GM21447 (cell line): ENCODE data around the gene BEX3.
"Not testable (repeated sequence)": the region's sequence is repeated elsewhere in the genome, so short reads cannot be mapped to it uniquely, and the experiment has no call there.

Experiments
- ATAC-seq: cut with Tn5 transposase; IDR thresholded peaks from one replicate; pipeline ENCODE4 v1.9.1; 2021; ENCODE audit not compliant: unreplicated experiment

BEX3 gene

DNA sequence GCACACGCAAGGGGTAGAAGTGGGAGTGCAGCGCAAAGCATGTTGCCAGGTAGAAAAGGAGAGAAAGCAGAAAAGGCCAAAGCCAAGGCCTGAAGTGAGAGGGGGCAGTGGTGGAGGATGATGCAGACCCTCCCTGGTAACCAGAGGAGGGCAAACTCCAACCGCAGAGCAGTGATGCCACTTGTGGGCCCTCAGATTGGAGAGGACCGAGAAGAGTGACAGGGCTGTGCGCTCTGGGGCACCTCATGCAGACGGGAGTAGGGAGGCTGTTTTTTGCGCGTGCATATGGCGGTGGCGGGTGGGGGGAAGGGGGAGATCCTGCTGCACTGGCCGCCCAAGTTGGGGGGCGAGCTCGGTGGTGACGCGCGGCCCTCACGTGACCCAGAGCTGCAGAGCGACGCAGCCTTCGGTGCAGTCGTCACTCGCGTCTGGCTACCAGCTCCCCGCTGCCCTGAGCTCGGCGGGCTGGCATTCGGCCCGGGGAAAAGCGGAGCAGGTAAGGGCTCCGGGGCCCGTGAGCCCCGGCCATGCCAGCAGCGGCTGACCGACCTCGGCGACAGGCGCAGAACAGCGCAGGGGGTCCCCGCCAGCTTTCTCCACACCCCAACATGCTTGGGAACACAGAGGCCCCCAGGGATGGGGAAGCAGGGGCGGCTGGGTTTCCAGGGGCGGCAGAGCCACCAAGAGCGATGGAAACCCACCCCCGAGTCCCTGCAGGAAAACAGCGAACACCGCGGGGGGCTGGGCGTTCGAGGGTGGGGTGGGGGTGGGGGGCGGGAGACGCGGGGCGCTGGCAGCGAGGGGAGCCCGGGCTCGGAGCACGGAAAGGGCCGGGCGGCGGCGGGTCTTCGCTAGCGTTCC lies at the start of gene BEX3:
Gene BEX3, plus strand, starts transcription at position 421 of the 861 bp plus-strand sequence. CDS start 984 bp downstream, outside the sequence.
- ATAC-seq = no peak

GRCh38 chrX:103329991-103330390 lies 46.3 kb upstream of the BEX3 start, which contains the start of gene TCEAL7:
Gene TCEAL7, plus strand, starts transcription at chrX:103330239. Its CDS starts 1,165 bp downstream, at chrX:103331404.
- no peak for ATAC-seq

GRCh38 chrX:103330681-103331288 lies 45.6 kb upstream of the BEX3 start:
- no peak for ATAC-seq

GRCh38 chrX:103338663-103339062 lies 37.7 kb upstream of the BEX3 start:
- no peak for ATAC-seq

- ATAC-seq = peak; percentile 76
These were observed 33.2 kb upstream of the BEX3 start for GRCh38 chrX:103343105-103343504.

DNA sequence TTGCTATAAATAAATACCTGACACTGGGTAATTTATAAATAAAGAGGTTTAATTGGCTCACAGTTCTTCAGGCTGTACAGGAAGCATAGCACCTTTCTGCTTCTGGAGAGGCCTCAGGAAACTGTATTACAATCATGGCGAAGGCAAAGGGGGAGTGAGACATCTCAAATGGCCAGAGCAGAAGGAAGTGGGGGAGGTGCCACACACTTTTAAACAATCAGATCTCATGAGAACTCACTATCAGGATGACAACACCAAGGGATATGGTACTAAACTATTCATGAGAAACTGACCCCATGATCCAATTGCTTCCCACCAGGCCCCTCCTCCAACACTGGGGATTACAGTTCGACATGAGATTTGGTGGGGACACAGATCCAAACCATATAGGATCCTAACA lies 31.7 kb upstream of the BEX3 start:
- ATAC-seq = no peak

DNA sequence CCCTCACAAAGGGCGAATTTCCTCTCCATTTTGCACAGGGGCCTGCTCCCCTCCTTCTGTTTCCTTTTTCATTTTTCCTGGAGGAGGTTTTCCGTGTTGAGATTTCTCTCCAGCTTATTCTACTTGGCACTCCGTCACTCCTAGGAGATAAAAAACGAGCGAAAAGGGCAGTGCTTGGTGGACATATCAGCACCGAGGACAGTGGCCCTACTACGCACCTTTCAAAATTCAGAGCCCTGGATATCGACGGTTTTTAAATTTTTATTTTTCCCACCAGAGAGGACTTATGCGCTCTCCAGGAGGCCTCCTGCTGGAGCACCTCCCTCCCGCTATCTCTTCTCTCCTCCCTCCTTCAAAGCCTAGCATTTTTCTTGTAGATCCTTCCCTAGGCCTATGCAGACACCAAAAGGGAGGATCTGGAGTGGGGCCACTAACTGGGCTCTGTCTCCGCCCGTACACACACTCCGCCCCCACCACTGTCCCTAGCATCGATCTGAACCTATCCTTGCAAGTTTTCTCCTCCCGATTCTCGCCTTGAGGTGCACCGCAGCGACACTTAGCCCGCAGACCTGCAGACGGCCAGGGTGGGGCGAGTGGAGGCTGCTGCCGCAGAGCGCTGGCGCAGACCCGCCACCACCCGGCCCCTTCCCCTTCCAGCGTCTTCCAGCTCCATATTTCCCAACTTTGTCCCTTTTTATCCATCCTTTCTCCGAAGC lies 28.5 kb upstream of the BEX3 start:
- no peak for ATAC-seq

DNA sequence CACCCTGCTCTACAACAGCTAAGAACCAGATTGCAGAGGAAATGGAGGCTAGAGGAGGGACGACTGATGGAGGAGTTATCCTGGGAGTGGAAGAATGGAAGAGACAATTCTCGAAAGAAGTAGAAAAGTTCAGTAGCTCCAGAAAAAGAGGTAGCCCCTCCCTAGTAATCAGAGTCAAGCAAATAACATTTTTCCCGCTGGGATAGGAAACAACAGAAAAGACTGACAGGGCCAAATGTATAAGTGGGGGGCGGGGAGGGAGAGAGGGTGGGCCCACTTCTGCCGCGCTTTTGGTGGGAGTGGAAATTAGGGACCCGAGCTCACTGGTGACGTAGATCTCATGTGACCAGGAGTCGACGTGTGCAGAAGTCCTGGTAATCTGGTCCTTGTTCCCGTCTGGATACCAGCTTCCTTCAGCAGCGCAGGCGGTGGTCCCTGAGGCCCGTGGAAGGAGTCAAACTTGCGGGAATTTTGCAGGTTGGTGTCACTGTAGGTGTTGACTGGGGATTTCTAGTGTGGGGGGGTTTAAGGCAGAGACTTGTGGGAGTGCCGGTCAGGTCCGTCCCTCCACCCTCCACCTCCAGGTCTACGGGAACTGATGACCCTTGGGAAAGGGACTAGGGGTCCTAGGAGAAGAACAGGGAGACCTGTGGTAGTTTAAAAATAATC lies 20.1 kb upstream of the BEX3 start, which contains the start of gene TCEAL9:
Gene TCEAL9, plus strand, starts transcription at position 377 of the 669 bp plus-strand sequence. CDS start 1,179 bp downstream, outside the sequence.
- peak; percentile 61 for ATAC-seq

GRCh38 chrX:103356858-103357257 lies 19.5 kb upstream of the BEX3 start:
- ATAC-seq = no peak

- no peak for ATAC-seq
These were observed 18.5 kb upstream of the BEX3 start for GRCh38 chrX:103357871-103358270.

GRCh38 chrX:103359605-103360004 lies 16.7 kb upstream of the BEX3 start:
- not testable (repeated sequence) for ATAC-seq

DNA sequence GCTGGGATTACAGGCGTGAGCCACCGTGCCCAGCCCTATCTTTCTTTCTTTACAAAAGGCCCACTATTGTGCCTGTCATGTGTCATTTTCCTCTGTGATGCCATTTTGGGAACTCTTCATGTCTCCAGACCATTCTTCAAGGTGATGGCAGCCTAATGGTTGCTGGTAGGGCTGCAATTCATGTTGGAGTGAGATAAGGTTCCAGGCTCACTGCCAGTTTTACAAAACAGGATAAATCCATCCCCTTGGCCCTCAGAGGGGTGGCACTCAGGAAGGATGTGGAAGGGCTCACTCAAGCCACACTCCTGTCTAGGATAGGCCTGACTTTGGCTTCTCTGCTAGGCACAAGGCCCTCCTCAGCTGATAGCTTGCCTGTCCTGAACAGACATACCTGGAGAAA lies 16.2 kb upstream of the BEX3 start:
- ATAC-seq = no peak

- ATAC-seq = no peak
These were observed 15.4 kb upstream of the BEX3 start for GRCh38 chrX:103360916-103361315.

DNA sequence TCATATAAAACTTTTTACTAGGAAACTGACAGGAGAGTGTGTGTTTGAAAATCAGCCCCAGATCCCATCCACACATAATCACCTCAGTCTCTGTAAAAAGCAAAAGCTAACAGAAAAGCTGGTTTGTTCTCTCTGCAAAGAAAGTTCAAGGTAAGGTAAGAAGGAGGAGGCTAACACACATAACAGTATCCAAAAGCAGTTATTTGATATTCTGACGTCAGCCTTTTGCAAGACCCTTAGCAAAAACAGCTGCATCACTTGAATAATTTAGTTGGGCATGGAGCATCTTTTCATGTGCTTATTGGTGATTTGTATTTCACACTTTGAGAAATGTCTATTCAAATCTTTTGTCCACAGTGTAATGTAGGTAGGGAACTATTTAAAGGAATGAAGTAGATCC lies 14.5 kb upstream of the BEX3 start:
- no peak for ATAC-seq

DNA sequence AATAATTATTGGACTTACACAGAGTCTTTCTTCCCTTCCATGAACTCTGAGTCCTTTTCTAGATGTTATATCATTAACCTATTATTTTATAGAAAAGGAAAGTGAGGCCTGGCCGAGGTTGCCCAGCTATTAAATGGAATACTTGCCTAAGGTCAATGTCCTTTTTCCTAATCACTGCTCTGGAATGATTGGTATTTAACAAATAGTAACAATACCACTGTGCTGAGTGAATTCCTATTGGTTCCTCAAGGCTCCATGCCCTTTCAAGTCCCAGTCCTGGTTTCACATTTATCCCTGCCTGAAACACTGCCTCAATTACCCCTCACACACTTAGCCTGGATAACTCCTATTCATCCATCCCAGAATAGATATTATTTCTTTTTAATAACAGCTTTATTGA lies 13.9 kb upstream of the BEX3 start:
- no peak for ATAC-seq

DNA sequence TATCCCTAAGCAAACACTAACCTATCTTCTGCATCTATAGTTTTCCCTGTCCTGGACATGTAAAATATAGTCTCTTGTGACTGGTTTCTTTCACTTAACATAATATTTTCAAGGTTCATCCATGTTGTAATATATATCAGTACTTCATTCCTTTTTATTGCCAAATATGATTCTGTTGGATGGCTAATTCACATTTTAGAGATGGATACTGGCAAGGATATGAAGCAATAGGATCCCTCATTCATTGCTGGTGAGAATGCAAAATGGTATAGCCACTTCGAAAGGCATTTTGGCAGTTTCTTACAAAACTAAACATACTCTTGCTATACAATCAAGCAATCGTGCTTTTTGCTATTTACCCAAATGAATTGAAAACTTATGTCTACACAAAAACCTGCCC lies 13.3 kb upstream of the BEX3 start:
- ATAC-seq = no peak

GRCh38 chrX:103367502-103367901 lies 8.8 kb upstream of the BEX3 start:
- ATAC-seq = no peak

- ATAC-seq = no peak
These were observed 6.9 kb upstream of the BEX3 start for GRCh38 chrX:103369479-103369878.

GRCh38 chrX:103372886-103373285 lies 3.5 kb upstream of the BEX3 start:
- no peak for ATAC-seq

DNA sequence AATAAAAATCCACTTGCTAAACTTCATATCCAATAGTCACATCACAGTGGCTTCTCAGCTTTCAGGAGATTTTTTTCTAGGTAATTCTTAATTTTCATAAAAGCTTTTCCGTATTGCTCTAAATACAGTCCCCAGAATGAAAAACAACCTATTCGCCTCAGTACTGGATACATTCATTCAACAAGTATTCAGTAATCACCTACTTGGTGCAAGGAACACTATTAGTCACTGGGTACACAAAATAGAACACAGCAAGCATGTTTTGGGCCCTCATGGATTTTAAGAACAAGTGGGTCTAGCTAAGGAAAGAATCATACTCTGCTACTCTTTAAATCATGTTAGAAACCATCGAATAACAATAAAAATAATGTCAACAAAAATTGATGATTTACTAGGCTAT lies 2.8 kb upstream of the BEX3 start:
- no peak for ATAC-seq

DNA sequence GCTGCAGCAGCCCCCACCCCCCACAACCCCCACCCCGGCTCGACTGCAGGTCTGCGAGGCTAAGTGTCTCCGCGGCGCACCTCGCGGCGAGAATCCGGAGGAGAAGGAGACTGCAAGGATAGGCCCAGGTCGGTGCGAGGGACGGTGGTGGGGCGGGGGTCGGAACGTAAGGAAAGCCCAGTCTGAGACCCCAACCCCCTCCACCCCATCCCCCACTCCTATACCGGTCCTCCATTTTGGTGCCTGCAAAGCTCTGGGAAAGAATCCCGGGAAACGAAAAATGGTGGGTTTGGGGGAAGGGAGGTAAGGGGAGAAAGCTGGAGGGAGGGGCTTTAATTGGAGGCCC lies 614 bp downstream of the BEX3 start:
- no peak for ATAC-seq
